H9 (cell line): ENCODE results near the gene HPRT1. TPM values are rescaled to one million over a fixed set of nuclear protein-coding genes. Genes with fewer than 3 reads are reported as not detected.
A peak's percentile ranks its signal among the peaks of the same experiment; 100 is the strongest.

Experiments used
- DNase-seq: peaks from one replicate; pipeline ENCODE4 v3.0.0-alpha.2; 2017
- H2AFZ ChIP-seq: one replicate; pipeline ENCODE4 v1.6.1; 2013; ENCODE audit warnings: mild to moderate bottlenecking, low read length, control low read depth, moderate library complexity
- H2AK5ac ChIP-seq: 2 replicates; pipeline ENCODE4 v1.6.1; 2013; ENCODE audit warnings: low read length, control low read depth, mixed read lengths; ENCODE audit not compliant: insufficient read length
- H2BK120ac ChIP-seq: one replicate; pipeline ENCODE4 v1.6.1; 2013; ENCODE audit warnings: low read depth, mild to moderate bottlenecking, low read length, control low read depth, inconsistent platforms; ENCODE audit not compliant: poor library complexity, severe bottlenecking
- H2BK12ac ChIP-seq: 2 replicates; pipeline ENCODE4 v1.6.1; 2013; ENCODE audit warnings: low read length, control low read depth, mixed read lengths, low read depth; ENCODE audit not compliant: insufficient read length
- H2BK15ac ChIP-seq: 2 replicates; pipeline ENCODE4 v1.6.1; 2013; ENCODE audit warnings: low read depth, low read length, control low read depth
- H2BK20ac ChIP-seq: one replicate; pipeline ENCODE4 v1.6.1; 2013; ENCODE audit warnings: low read depth, mild to moderate bottlenecking, low read length, control low read depth, inconsistent platforms; ENCODE audit not compliant: poor library complexity, severe bottlenecking
- H2BK5ac ChIP-seq: 2 replicates; pipeline ENCODE4 v1.6.1; 2013; ENCODE audit warnings: low read length, control low read depth, mixed read lengths; ENCODE audit not compliant: insufficient read length
- H3K14ac ChIP-seq: 2 replicates; pipeline ENCODE4 v1.6.1; 2013; ENCODE audit warnings: low read length, control low read depth; ENCODE audit not compliant: insufficient read depth
- H3K18ac ChIP-seq: 2 replicates; pipeline ENCODE4 v1.6.1; 2013; ENCODE audit warnings: low read depth, mild to moderate bottlenecking, mixed read lengths, low read length, control low read depth; ENCODE audit not compliant: insufficient read length
- H3K23ac ChIP-seq: 2 replicates; pipeline ENCODE4 v1.6.1; 2013; ENCODE audit warnings: low read length, control low read depth, mixed read lengths, low read depth; ENCODE audit not compliant: insufficient read length
- H3K23me2 ChIP-seq: 2 replicates; pipeline ENCODE4 v1.6.1; 2013; ENCODE audit warnings: low read depth, mild to moderate bottlenecking, mixed read lengths, low read length, control low read depth; ENCODE audit not compliant: insufficient read length, poor library complexity, severe bottlenecking
- H3K27ac ChIP-seq: 2 replicates; pipeline ENCODE4 v1.5.1; 2013; ENCODE audit warnings: low read length, control low read depth, mixed read lengths, low read depth; ENCODE audit not compliant: insufficient read length
- H3K27me3 ChIP-seq: 2 replicates; pipeline ENCODE4 v1.6.1; 2013; ENCODE audit warnings: low read length, control low read depth, inconsistent platforms; ENCODE audit not compliant: insufficient read depth
- H3K4ac ChIP-seq: 2 replicates; pipeline ENCODE4 v1.6.1; 2013; ENCODE audit warnings: low read depth, mild to moderate bottlenecking, control low read depth, inconsistent platforms, low read length, moderate library complexity
- H3K4me1 ChIP-seq: 2 replicates; pipeline ENCODE4 v1.6.1; 2013; ENCODE audit warnings: low read length, control low read depth, inconsistent platforms; ENCODE audit not compliant: insufficient read depth
- H3K4me2 ChIP-seq: 2 replicates; pipeline ENCODE4 v1.6.1; 2013; ENCODE audit warnings: low read length, control low read depth, mixed read lengths; ENCODE audit not compliant: insufficient read length, insufficient read depth
- H3K56ac ChIP-seq: 2 replicates; pipeline ENCODE4 v1.6.1; 2013; ENCODE audit warnings: low read depth, mild to moderate bottlenecking, mixed read lengths, low read length, control low read depth; ENCODE audit not compliant: insufficient read length
- H3K79me1 ChIP-seq: 2 replicates; pipeline ENCODE4 v1.6.1; 2013; ENCODE audit warnings: low read depth, mild to moderate bottlenecking, moderate library complexity, low read length, control low read depth, inconsistent platforms; ENCODE audit not compliant: insufficient read depth, poor library complexity, severe bottlenecking
- H3K79me2 ChIP-seq: 2 replicates; pipeline ENCODE4 v1.6.1; 2013; ENCODE audit warnings: low read length, control low read depth, inconsistent platforms; ENCODE audit not compliant: insufficient read depth
- H3K9ac ChIP-seq: 2 replicates; pipeline ENCODE4 v1.6.1; 2013; ENCODE audit warnings: low read length, control low read depth, mixed read lengths; ENCODE audit not compliant: insufficient read length; ENCODE audit errors: extremely low read depth
- H3K9me3 ChIP-seq: one replicate; pipeline ENCODE4 v1.6.1; 2013; ENCODE audit warnings: low read depth, low read length, inconsistent platforms; ENCODE audit not compliant: control insufficient read depth
- H3T11ph ChIP-seq: one replicate; pipeline ENCODE4 v1.6.1; 2013; ENCODE audit warnings: mild to moderate bottlenecking, low read length, control low read depth, inconsistent platforms
- H4K20me1 ChIP-seq: one replicate; pipeline ENCODE4 v1.6.1; 2013; ENCODE audit not compliant: control insufficient read depth, insufficient read length, insufficient read depth
- H4K5ac ChIP-seq: 2 replicates; pipeline ENCODE4 v1.6.1; 2013; ENCODE audit warnings: low read depth, mild to moderate bottlenecking, mixed read lengths, low read length, control low read depth; ENCODE audit not compliant: insufficient read length
- H4K8ac ChIP-seq: replicated peaks from 2 replicates; pipeline ENCODE4 v1.6.1; 2013; ENCODE audit warnings: low read length, control low read depth, mixed read lengths, low read depth; ENCODE audit not compliant: insufficient read length
- H4K91ac ChIP-seq: 2 replicates; pipeline ENCODE4 v1.6.1; 2013; ENCODE audit warnings: low read depth, mild to moderate bottlenecking, moderate library complexity, mixed read lengths, low read length, control low read depth; ENCODE audit not compliant: insufficient read length
- H3K27ac Mint-ChIP-seq, 3 experiments: 2 replicates in 2 of 3; 3 replicates in 1 of 3; pipeline ENCODE4 v1.8.0; 2020 to 2021; ENCODE audit warnings: mixed read lengths in 3 of 3, mild to moderate bottlenecking in 1 of 3, moderate library complexity in 1 of 3
- H3K27me3 Mint-ChIP-seq: 2 replicates; pipeline ENCODE4 v1.8.0; 2021; ENCODE audit warnings: low read depth, mild to moderate bottlenecking, moderate library complexity, mixed read lengths
- H3K36me3 Mint-ChIP-seq, 3 experiments: 2 replicates in 2 of 3; 3 replicates in 1 of 3; pipeline ENCODE4 v1.8.0; 2020 to 2021; ENCODE audit warnings: low read depth in 3 of 3, mixed read lengths in 3 of 3; ENCODE audit not compliant: insufficient read depth in 1 of 3
- H3K4me1 Mint-ChIP-seq, 2 experiments: 2 replicates each; pipeline ENCODE4 v1.8.0; 2020; ENCODE audit warnings: mixed read lengths in 2 of 2
- H3K4me3 Mint-ChIP-seq, 2 experiments: 2 replicates in 1 of 2; 3 replicates in 1 of 2; pipeline ENCODE4 v1.8.0; 2020 to 2021; ENCODE audit warnings: mild to moderate bottlenecking in 2 of 2, mixed read lengths in 2 of 2, moderate library complexity in 1 of 2
- H3K9me3 Mint-ChIP-seq, 2 experiments: 2 replicates in 1 of 2; 3 replicates in 1 of 2; pipeline ENCODE4 v1.8.0; 2020; ENCODE audit warnings: mild to moderate bottlenecking in 2 of 2, mixed read lengths in 2 of 2, moderate library complexity in 1 of 2
- WGBS: extraction: QIAGEN DNeasy Blood & Tissue Kit; methylation state at CpG from one replicate; pipeline ENCODE4 v1.1.7; 2013; ENCODE audit warnings: missing lambda C conversion rate, low lambda C conversion rate, mixed read lengths; ENCODE audit not compliant: insufficient read length; ENCODE audit errors: extremely low coverage; 5-methylcytosine and 5-hydroxymethylcytosine counted together
- total RNA-seq: library from RNA; stranded (reverse); gene quantifications from 2 replicates; pipeline ENCODE4 v1.2.1, GENCODE V29; 2021
- TF ChIP-seq, protein P1 (sequence below): fragments of 200-600 bp; sonication (generic); conservative IDR thresholded peaks from 3 replicates; pipeline ENCODE4 v1.8.0; 2021; ENCODE audit warnings: antibody characterized with exemption, mild to moderate bottlenecking

HPRT1 gene
- total RNA-seq, 1 experiment from 2014 or later = 39.2 TPM

DNA sequence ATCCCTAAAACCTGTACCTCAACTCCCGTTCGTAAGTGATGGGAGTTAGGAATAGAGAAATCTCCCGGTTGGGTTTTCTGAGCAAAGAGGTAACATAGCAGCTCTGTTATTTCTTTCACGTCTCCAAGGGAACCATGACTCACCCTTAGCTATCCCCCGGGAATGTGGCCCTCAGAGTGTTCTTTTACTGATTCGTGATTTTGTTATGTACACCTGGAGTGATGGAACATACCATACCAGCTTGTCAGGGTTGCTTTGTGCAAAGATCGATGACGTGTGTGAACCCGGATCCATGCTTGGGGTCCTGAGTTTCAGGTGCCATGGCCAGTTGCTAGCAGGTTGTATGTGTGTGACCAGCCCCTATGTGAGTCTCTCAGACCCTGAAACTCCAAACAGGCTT is 52.6 kb downstream of the HPRT1 start:
- Histone ChIP-seq H4K20me1 (no peaks in the 10 kb centered on the region), H3K79me1 (no peaks in the 10 kb centered on the region), H2BK12ac (no peak overlapping the region), H3T11ph (no peak overlapping the region), H4K5ac (no peak overlapping the region), H2AFZ (no peak overlapping the region), H2BK20ac (no peak overlapping the region), H3K4me2 (no peak overlapping the region), H3K18ac (no peak overlapping the region), H2BK15ac (no peak overlapping the region), H3K27ac (no peak overlapping the region), H4K8ac (no peak overlapping the region), H3K14ac (no peak overlapping the region), H3K9ac (no peak overlapping the region), H3K79me2 (no peaks in the 10 kb centered on the region), H3K9me3 (no peaks in the 10 kb centered on the region), H3K4ac (no peak overlapping the region), H4K91ac (no peak overlapping the region), H2AK5ac (no peak overlapping the region), H3K23me2 (peaks cover 3% of the 10 kb centered on the region), H2BK5ac (no peak overlapping the region), H3K56ac (no peak overlapping the region), H3K27me3 (no peaks in the 10 kb centered on the region), H3K4me1 (peaks cover 7% of the 10 kb centered on the region; the same call in 1 of the 2 replicates), H3K23ac (no peak overlapping the region), H2BK120ac (no peak overlapping the region)
- Mint-ChIP-seq H3K27ac (peak overlapping the region in 1 of 3 experiments; percentile 10; a peak in 2 of 7 replicates), H3K4me1 (peaks cover 0 to 5% of the 10 kb centered on the region in 2 experiments; a peak in 1 of 4 replicates), H3K36me3 (peaks cover 7 to 9% (median 8%) of the 10 kb centered on the region in 3 experiments), H3K4me3 (no peak overlapping the region), H3K27me3 (no peaks in the 10 kb centered on the region; the same call in 1 of the 2 replicates), H3K9me3 (peaks cover 3 to 60% of the 10 kb centered on the region in 2 experiments; a peak in 4 of 5 replicates)
- TF ChIP-seq, protein P1, sequence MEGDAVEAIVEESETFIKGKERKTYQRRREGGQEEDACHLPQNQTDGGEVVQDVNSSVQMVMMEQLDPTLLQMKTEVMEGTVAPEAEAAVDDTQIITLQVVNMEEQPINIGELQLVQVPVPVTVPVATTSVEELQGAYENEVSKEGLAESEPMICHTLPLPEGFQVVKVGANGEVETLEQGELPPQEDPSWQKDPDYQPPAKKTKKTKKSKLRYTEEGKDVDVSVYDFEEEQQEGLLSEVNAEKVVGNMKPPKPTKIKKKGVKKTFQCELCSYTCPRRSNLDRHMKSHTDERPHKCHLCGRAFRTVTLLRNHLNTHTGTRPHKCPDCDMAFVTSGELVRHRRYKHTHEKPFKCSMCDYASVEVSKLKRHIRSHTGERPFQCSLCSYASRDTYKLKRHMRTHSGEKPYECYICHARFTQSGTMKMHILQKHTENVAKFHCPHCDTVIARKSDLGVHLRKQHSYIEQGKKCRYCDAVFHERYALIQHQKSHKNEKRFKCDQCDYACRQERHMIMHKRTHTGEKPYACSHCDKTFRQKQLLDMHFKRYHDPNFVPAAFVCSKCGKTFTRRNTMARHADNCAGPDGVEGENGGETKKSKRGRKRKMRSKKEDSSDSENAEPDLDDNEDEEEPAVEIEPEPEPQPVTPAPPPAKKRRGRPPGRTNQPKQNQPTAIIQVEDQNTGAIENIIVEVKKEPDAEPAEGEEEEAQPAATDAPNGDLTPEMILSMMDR = no peak
- WGBS = no CpG with 5 or more reads among the region's 9 CpGs
- DNase-seq = no peak
